ENCODE results near the gene IGF1R.

DNA sequence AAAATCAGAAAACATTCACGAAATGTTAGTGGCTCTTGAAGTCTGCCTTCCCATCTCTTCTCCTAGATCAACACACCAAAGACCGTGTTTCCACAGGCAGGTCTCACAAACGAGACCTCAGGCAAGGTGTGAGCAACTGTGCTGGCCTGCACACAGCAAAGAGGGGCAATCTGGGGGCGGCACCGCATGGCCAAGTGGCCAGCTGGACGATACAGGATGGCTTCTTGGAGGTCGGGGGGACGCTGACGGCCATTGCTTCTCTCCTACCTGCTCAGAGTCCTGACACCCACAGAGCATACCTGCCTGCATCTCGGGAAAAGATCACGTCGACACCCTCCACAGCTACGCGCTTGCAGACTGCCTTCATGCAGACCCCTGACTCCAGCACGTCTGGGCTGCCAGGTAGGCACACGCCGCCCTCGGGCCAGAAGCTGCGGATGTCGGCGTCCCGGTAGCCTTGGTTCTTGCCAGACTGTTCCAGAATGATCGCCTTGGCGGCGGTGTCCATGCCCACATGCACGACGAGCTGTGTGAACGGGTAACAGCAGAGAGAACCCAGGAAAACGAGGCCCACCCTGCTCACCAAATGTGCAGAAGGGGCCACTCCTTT is 320.9 kb downstream of the IGF1R start:
- no peak for TF ChIP-seq POLR2A (IDR thresholded peaks at IDR 0.05)
- TF ChIP-seq POLR2AphosphoS5 (IDR thresholded peaks at IDR 0.05): no peak
- TF ChIP-seq, protein P1, sequence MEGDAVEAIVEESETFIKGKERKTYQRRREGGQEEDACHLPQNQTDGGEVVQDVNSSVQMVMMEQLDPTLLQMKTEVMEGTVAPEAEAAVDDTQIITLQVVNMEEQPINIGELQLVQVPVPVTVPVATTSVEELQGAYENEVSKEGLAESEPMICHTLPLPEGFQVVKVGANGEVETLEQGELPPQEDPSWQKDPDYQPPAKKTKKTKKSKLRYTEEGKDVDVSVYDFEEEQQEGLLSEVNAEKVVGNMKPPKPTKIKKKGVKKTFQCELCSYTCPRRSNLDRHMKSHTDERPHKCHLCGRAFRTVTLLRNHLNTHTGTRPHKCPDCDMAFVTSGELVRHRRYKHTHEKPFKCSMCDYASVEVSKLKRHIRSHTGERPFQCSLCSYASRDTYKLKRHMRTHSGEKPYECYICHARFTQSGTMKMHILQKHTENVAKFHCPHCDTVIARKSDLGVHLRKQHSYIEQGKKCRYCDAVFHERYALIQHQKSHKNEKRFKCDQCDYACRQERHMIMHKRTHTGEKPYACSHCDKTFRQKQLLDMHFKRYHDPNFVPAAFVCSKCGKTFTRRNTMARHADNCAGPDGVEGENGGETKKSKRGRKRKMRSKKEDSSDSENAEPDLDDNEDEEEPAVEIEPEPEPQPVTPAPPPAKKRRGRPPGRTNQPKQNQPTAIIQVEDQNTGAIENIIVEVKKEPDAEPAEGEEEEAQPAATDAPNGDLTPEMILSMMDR (IDR thresholded peaks at IDR 0.05): no peak
- no peak for TF ChIP-seq EP300 (IDR thresholded peaks at IDR 0.05)
